GM18517 (cell line): Measurements from ENCODE around the gene CAMTA1.

Experiments
- ATAC-seq: cut with Tn5 transposase; IDR thresholded peaks from one replicate; pipeline ENCODE4 v1.9.1; 2021; ENCODE audit warnings: mild to moderate bottlenecking, moderate library complexity; ENCODE audit not compliant: unreplicated experiment

Gene CAMTA1

GRCh38 chr1:7534061-7534825, 749.0 kb downstream of the CAMTA1 start:
- no peak for ATAC-seq

- no peak for ATAC-seq
These were observed 749.8 kb downstream of the CAMTA1 start for GRCh38 chr1:7535016-7535415.

DNA sequence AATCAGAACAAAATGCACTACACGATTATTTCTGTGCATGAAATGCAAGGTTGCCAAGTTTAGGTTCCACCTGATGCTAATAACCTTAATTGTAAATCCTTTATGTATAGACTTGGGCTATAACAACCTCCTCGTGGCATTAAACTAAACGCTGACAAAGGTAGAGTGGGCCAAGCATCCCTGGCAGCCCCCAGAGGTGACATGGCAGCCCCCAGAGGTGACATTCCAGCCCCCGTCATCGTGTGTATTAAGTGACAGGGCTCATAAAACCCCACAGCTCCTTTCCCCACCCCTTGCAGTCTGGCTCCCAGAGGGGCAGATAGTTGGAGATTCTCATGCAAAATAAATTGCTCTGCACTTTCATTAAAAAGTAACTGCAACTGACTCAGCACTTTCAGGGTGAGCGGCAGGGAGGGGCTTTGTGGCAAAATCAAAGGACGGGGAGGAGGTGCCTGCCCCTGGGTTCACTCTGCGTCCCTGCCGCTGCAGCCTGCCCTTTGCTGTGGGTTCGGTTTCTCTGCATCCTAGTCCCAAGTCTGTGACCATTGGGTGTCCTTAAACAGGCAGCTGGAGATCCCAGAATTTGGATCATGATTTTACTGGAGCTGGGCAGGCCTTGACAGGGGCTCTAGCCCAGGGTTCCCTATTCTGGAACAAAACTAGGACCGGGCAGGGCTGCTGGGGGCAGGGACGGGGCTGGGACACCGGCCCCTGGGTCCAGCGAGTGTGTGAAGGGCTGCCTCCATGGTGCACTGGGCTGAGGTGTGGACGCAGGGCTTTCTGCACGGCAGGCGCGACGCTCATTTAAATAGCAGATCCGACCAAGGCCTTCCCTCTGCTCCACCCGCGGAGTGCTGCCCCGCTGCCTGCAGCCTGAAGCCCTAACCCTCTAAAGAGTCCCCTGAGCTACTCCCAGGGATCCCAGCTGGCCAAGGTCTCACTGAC, 751.0 kb downstream of the CAMTA1 start:
- ATAC-seq: no peak

- no peak for ATAC-seq
These were observed 751.8 kb downstream of the CAMTA1 start for GRCh38 chr1:7536891-7537591.

- ATAC-seq: no peak
These were observed 752.8 kb downstream of the CAMTA1 start for GRCh38 chr1:7538033-7538432.

- ATAC-seq: no peak
These were observed 753.9 kb downstream of the CAMTA1 start for GRCh38 chr1:7538849-7539768.

DNA sequence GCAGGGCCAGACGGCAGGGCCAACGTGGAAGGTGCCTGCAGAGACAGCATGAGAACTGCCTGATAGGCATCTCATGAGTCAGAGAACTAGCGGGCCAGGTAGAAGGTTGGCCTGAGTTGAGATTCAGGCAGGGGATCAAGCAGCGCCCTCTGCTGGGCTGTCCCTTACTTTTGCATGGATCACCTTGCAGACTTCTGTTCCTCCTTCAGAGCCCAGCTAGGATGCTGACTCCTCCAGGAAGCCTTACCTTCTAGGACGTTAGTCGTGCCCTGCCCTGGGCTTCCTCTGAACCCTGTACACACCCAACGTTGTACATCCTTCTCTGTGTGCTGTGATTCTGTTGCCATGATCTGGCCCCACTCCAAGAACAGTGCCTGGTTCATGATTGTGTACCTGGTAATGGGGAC, 754.5 kb downstream of the CAMTA1 start:
- ATAC-seq: no peak

DNA sequence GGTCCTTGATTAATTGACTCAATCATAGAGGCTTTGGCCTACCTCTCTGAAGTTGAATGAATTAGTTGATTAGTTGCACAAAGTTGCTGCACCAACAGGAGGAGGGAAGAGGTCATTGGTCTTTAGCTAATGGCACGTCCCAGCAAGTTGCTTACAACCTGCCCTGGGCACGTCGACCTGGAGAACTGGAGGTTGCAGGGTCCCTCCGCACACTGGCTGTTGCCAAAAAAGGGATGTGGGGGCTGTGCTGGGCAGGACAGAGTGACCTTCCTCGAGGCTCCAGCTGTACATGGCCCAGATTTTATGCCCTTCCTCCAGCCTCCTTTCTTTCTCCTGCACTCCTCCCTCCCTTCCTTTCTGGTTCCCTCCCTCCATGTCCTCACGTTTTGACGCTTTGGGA, 755.6 kb downstream of the CAMTA1 start:
- ATAC-seq: no peak

DNA sequence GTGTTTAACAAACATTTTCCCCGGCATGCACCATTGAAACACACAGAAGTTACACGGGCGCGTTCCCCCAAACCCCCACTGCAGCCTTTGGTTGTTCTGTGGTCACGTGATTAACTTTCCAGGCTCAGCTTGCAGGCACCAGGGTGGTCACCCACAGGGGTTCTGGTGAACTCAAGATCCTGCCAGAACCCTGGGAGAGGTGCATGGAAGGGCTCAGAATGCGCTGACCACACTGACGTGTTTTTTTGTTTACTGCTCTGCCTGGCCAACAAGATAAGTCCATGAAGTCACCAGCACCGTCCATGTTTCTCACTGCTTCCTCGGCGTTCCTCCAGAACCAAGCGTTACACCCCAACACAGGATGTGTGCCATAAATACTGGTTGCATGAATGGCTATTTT, 756.4 kb downstream of the CAMTA1 start:
- ATAC-seq: no peak

- no peak for ATAC-seq
These were observed 758.5 kb downstream of the CAMTA1 start for GRCh38 chr1:7543718-7544090.

DNA sequence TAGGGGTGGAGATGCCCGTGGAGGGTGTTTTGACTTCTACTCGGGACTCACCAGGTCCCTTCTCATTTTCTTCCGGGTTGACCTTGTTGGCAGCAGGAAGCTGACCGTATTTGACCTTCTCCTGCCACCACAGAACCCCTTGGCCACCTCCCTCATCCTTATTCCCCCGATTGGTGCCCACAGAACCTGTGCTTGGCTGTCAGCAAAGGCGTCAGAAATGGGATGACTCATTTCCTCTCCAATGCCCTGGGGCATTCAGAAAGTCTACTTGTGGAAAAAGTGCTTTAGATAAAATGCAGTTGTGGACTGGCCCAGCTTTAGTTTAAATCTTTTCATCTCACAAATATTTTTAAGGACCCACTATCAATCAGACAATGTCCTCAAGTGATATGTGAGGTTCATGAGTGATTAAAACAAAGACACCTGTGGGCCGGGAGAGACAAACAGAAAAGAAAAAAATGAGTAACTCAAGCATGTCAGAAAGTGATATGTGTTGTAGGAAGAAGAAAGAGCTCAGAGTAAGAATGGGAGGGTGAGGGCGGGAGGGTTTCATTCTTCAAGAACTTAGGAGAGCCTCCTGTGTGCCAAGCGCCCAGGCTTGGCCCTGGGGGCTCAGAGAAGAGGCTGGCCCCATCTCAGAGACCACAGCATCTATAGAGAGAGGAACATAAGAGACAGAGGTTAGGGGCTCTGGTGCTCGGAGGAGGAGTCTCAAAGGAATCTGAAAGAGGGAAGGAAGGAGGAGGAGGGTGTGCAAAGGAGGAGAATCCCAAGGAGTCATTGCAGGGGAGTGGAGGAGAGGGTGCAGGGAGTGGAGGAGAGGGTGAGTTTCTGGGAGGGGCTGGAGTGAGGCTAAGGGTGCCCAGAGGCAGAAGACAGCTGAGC, 764.3 kb downstream of the CAMTA1 start:
- ATAC-seq: no peak

- ATAC-seq: no peak
These were observed 765.1 kb downstream of the CAMTA1 start for GRCh38 chr1:7550261-7550865.

DNA sequence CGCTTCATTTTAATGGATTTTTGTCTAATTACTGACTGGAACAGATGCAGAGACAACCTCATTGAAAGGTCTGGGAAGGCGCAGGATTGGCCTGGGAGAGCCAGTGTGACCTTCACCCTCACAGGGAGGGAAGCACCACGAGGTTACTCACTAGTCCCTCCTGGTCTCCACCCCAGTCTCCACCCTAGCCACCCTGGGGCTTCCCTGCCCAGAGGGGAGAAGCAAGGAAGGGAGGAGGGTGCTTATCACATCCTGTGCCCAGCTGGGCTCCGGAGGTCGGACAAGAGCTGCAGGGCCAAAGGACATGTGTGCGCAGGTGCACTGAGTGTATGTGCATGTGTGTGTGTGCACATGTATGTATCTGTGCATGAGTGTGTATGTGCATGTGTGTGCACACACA, 765.7 kb downstream of the CAMTA1 start:
- ATAC-seq: no peak

GRCh38 chr1:7551442-7551841, 766.2 kb downstream of the CAMTA1 start:
- ATAC-seq: no peak

DNA sequence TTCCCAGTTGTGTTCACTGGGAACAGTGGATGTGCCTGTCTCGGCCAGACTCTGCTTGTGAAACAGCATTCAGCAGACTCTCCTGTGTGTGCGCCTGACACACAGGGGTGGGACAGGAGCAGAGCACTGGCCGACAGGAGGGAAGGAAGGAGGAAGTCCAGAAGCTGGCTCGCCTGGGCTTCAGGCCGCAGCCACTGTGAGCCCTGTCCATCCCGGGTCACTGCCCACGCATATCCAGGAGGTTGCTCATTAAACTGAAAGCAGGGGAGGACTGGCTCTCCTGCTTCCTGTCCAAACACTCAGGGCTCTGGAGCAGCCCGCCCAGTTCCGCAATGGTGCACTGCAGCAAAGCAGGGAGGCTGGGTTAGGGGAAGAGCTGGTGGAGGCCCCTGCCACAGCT, 767.1 kb downstream of the CAMTA1 start:
- ATAC-seq: no peak

GRCh38 chr1:7553042-7553690, 767.9 kb downstream of the CAMTA1 start:
- no peak for ATAC-seq

- ATAC-seq: no peak
These were observed 769.4 kb downstream of the CAMTA1 start for GRCh38 chr1:7554385-7555235.
